Heart right ventricle (tissue), 16 donors: Measurements from ENCODE around the gene JAG1. TPM values are rescaled to one million over a fixed set of nuclear protein-coding genes. Genes with fewer than 3 reads are reported as not detected.

Source experiments
- ATAC-seq, 8 donors: fragments of 200-7000 bp; cut with Tn5 transposase; one replicate each; pipeline ENCODE4 v1.9.1; 2020; ENCODE audit warnings: mild to moderate bottlenecking in 8 of 8, moderate library complexity in 8 of 8, moderate number of reproducible peaks in 1 of 8
- DNase-seq, 2 donors: peaks; one replicate each; pipeline ENCODE4 v3.0.0-alpha.2; 2020
- H3K27ac ChIP-seq, 10 donors: fragments of 200-600 bp; sonication (generic) in 2 of 10; one replicate each; pipeline versions ENCODE4 v1.5.0 to v1.8.0; 2020 to 2022; ENCODE audit warnings: mild to moderate bottlenecking in 3 of 10
- H3K27me3 ChIP-seq, 7 donors: fragments of 200-600 bp; one replicate each; pipeline ENCODE4 v1.8.0; 2021 to 2022; ENCODE audit warnings: mild to moderate bottlenecking in 2 of 7
- H3K36me3 ChIP-seq, 9 donors: fragments of 200-600 bp; sonication (generic) in 1 of 9; one replicate each; pipeline versions ENCODE4 v1.5.0 to v1.8.0; 2020 to 2022; ENCODE audit warnings: mild to moderate bottlenecking in 2 of 9
- H3K4me1 ChIP-seq, 9 donors: fragments of 200-600 bp; sonication (generic) in 1 of 9; one replicate each; pipeline versions ENCODE4 v1.5.0 to v1.8.0; 2020 to 2022; ENCODE audit warnings: mild to moderate bottlenecking in 4 of 9
- H3K4me3 ChIP-seq, 10 donors: fragments of 200-600 bp; sonication (generic) in 2 of 10; one replicate each; pipeline versions ENCODE4 v1.5.0 to v1.8.0; 2020 to 2022; ENCODE audit warnings: mild to moderate bottlenecking in 7 of 10, moderate library complexity in 2 of 10
- H3K9me3 ChIP-seq, 11 donors: fragments of 200-600 bp in 10 of 11; sonication (generic) in 2 of 11; one replicate each; pipeline versions ENCODE4 v1.5.0 to v1.8.0; 2013 to 2022; ENCODE audit warnings: mild to moderate bottlenecking in 2 of 11, control low read depth in 1 of 11, moderate library complexity in 1 of 11
- WGBS, 2 donors: extraction: QIAGEN DNeasy Blood & Tissue Kit; methylation state at CpG; one replicate each; pipeline ENCODE4 v1.1.7; 2013; ENCODE audit warnings: inconsistent platforms in 1 of 2; 5-methylcytosine and 5-hydroxymethylcytosine counted together
- intact Hi-C, 10 donors: fragments of 100-400 bp; cut with DNase I; formaldehyde crosslinking; loops; one replicate each; pipeline versions ENCODE4 v1.11.1 to v1.14.2; 2022
- polyA plus RNA-seq, 2 donors: library from polyadenylated mRNA; stranded (reverse); fragments of 200-250 nt; gene quantifications; one replicate each; pipeline ENCODE4 v1.2.3, GENCODE V29; 2013
- total RNA-seq, 10 donors: library from RNA; stranded (reverse); fragmentation: NEBNext Ultra II Directional in 3 of 10; extraction: Animal tissue kit (Norgen Biotek cat#: 25700) in 3 of 10; gene quantifications; one replicate each; pipeline versions ENCODE4 v1.2.1 to v1.2.4, GENCODE V29; 2021 to 2023
- TF ChIP-seq, protein P1 (sequence below), 9 donors: fragments of 200-600 bp; sonication (generic) in 2 of 9; IDR thresholded peaks; one replicate each; pipeline versions ENCODE4 v1.5.0 to v1.8.0; 2021 to 2022; ENCODE audit warnings: antibody characterized with exemption in 9 of 9, mild to moderate bottlenecking in 5 of 9, moderate library complexity in 1 of 9
- donor health status: Arrhythmogenic right ventricular cardiomyopathy.
- donor health status: ischemic (EF 13 %, LVEDD 7.1; RV severe dilation, severe dysfunction).
- donor health status: healthy with polysubstance abuse.
- donor health status: DM: no; HTN: yes; CAD: no.
- donor health status: DM: no; HTN: no; CAD: no.
- donor health status: ischemic (EF 25% LVEDD 6.9; RV normal size, moderate dysfunction).
- donor health status: ischemic (EF 25% LVEDD 5.7; RV mildly dilated, moderate dysfunction).
- donor health status: healthy.
- donor health status: DM: yes; HTN: yes; CAD: no.
- donor health status: Ischemic cardiomyopathy.
- donor health status: ischemic (EF 35%, LVEDD 5.7; RV mildly dilated, moderate dysfunction).
- donor health status: nonischemic (EF 11% LVEDD 7.7; RV severe dilation, severe dysfunction).
- donor health status: DM: yes; HTN: yes; CAD: no.
- donor health status: PGD.
- donor health status: ischemic (EF 29% LVEDD 5.4; RV normal size, mild dysfunction).
- donor health status: nonischemic (EF 23%, LVEDD 6.1; RV moderate dilation, normal function).

JAG1 gene
- total and polyA plus RNA-seq, 12 donors: 11.1 to 38.2 (median 25.5) TPM

- TF ChIP-seq, protein P1, sequence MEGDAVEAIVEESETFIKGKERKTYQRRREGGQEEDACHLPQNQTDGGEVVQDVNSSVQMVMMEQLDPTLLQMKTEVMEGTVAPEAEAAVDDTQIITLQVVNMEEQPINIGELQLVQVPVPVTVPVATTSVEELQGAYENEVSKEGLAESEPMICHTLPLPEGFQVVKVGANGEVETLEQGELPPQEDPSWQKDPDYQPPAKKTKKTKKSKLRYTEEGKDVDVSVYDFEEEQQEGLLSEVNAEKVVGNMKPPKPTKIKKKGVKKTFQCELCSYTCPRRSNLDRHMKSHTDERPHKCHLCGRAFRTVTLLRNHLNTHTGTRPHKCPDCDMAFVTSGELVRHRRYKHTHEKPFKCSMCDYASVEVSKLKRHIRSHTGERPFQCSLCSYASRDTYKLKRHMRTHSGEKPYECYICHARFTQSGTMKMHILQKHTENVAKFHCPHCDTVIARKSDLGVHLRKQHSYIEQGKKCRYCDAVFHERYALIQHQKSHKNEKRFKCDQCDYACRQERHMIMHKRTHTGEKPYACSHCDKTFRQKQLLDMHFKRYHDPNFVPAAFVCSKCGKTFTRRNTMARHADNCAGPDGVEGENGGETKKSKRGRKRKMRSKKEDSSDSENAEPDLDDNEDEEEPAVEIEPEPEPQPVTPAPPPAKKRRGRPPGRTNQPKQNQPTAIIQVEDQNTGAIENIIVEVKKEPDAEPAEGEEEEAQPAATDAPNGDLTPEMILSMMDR (IDR thresholded peaks at IDR 0.05): no peak
- DNase-seq (no peak), ATAC-seq (no peak)
- H3K36me3 ChIP-seq: no peaks in the 10 kb centered on the region
- H3K4me1 ChIP-seq: peaks cover 0 to 24% (median 13%) of the 10 kb centered on the region in 9 donors
- 73 to 78% methylated on average over 2 of the region's 2 CpGs for WGBS, 2 donors
- H3K4me3 ChIP-seq: no peak overlapping the region
- H3K27ac ChIP-seq: no peak overlapping the region
- H3K9me3 ChIP-seq: no peaks in the 10 kb centered on the region
- H3K27me3 ChIP-seq: no peaks in the 10 kb centered on the region
- intact Hi-C loops: loop anchor here in 1 of 10 donors (5.0 kb wide), 1 partner anchor 38 kb away; no protein-coding TSS in a partner anchor
Measured at GRCh38 chr20:10715035-10715434, 41.2 kb upstream of the JAG1 start.

DNA sequence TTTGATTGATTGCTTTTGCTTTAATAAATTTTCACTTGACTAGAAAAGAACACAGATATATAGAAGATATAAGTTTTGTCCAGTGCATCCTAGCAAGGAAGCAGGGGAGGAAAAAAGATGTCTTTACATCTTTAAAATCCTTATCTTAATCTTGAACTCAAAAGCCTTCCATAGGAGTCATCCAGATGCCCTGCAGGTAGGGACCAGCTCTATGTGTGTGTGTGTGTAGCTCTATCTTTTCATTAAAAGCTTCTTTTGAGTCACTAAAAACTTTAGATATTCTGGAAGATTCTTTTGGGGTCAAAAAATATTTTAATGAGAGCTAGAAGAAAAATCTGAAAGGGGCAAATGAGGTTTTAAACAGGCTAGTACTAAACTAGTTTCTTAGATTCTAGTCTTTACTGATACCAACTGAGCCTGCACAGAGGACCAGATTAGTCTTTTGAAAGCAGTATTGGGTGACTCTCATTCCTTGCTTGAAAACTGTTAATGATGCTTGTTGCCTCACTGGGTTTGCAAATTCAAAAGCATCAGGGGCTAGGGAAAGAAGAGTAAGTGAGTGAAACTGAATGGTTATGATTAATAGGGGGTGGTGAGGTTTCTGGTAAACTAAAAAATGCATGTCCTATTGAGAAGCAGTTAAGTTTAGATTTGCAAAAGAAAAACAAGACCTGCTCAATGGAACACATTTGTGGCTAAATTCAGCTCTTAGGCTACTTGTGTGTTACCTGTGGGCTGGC, 40.6 kb upstream of the JAG1 start:
- H3K9me3 ChIP-seq: no peaks in the 10 kb centered on the region
- no peak overlapping the region for H3K27ac ChIP-seq
- no peak for DNase-seq
- no peaks in the 10 kb centered on the region for H3K36me3 ChIP-seq
- TF ChIP-seq, protein P1 (IDR thresholded peaks at IDR 0.05): no peak
- intact Hi-C loops: no loop called here
- H3K4me1 ChIP-seq: peaks cover 0 to 18% (median 13%) of the 10 kb centered on the region in 9 donors
- no peaks in the 10 kb centered on the region for H3K27me3 ChIP-seq
- no peak for ATAC-seq
- H3K4me3 ChIP-seq: no peak overlapping the region

- WGBS, 2 donors: 55 to 67% methylated on average over 2 of the region's 2 CpGs
- no peak overlapping the region for H3K4me3 ChIP-seq
- H3K9me3 ChIP-seq: no peaks in the 10 kb centered on the region
- ATAC-seq: no peak
- DNase-seq: no peak
- H3K4me1 ChIP-seq: peaks cover 0 to 25% (median 13%) of the 10 kb centered on the region in 9 donors
- no peaks in the 10 kb centered on the region for H3K27me3 ChIP-seq
- TF ChIP-seq, protein P1 (IDR thresholded peaks at IDR 0.05): no peak
- intact Hi-C loops: no loop called here
- H3K36me3 ChIP-seq: no peaks in the 10 kb centered on the region
- no peak overlapping the region for H3K27ac ChIP-seq
Measured at GRCh38 chr20:10713161-10713560, 39.4 kb upstream of the JAG1 start.

- Histone ChIP-seq H3K4me3 (no peak overlapping the region), H3K36me3 (no peaks in the 10 kb centered on the region), H3K27ac (no peak overlapping the region), H3K9me3 (no peaks in the 10 kb centered on the region), H3K27me3 (no peaks in the 10 kb centered on the region), H3K4me1 (peaks cover 0 to 19% (median 11%) of the 10 kb centered on the region in 9 donors)
- intact Hi-C loops: no loop called here
- TF ChIP-seq, protein P1 (IDR thresholded peaks at IDR 0.05): no peak
- 82 to 91% methylated on average over 5 of the region's 5 CpGs for WGBS, 2 donors
- no peak for ATAC-seq
- DNase-seq: no peak
Measured at GRCh38 chr20:10711903-10712451, 38.2 kb upstream of the JAG1 start.
